OCI-LY7 (cell line): ENCODE measurements around the gene STEAP4. TPM values are rescaled to one million over a fixed set of nuclear protein-coding genes. Genes with fewer than 3 reads are reported as not detected.

Source experiments
- BruUV-seq: library from RNA; stranded (reverse); fragments of 400-500 nt; replicated peaks from 2 replicates; lab custom pipeline; 2021; lab: Mats Ljungman, UMichigan
- CTCF ChIA-PET: fragments of 300-600 bp; sonication (Branson Sonifier 250); formaldehyde crosslinking; loops from one replicate; lab custom pipeline; 2022; ENCODE audit warnings: antibody characterized with exemption; ENCODE audit not compliant: unreplicated experiment; lab: Charles Lee
- POLR2A ChIA-PET: fragments of 300-600 bp; sonication (Branson Sonifier 250); formaldehyde crosslinking; loops from one replicate; lab custom pipeline; 2022; ENCODE audit warnings: antibody characterized with exemption; lab: Charles Lee
- DNase-seq: peaks from one replicate; pipeline ENCODE4 v3.0.0-alpha.2; 2015; ENCODE audit warnings: low spot score
- H2AFZ ChIP-seq: fragments of 200-600 bp; sonication (generic), shearing (Covaris generic); 2 replicates; pipeline ENCODE4 v1.6.1; 2014; ENCODE audit warnings: mild to moderate bottlenecking, antibody characterized with exemption, low read length, moderate library complexity
- H3K27ac ChIP-seq: fragments of 200-600 bp; sonication (generic); 2 replicates; pipeline ENCODE4 v1.5.1; 2014; ENCODE audit warnings: mixed run types, low read depth, mild to moderate bottlenecking, moderate library complexity, low read length, inconsistent platforms; ENCODE audit not compliant: poor library complexity, severe bottlenecking
- H3K36me3 ChIP-seq: fragments of 200-600 bp; sonication (generic); 2 replicates; pipeline ENCODE4 v1.6.1; 2014; ENCODE audit warnings: mild to moderate bottlenecking, antibody characterized with exemption, low read length, moderate library complexity, mixed read lengths; ENCODE audit not compliant: insufficient read depth
- H3K4me1 ChIP-seq: fragments of 200-600 bp; sonication (generic); 2 replicates; pipeline ENCODE4 v1.5.1; 2014; ENCODE audit warnings: mild to moderate bottlenecking, low read length; ENCODE audit not compliant: insufficient read depth, poor library complexity, severe bottlenecking
- H3K4me2 ChIP-seq: fragments of 200-600 bp; sonication (generic); 2 replicates; pipeline ENCODE4 v1.6.1; 2014; ENCODE audit warnings: mild to moderate bottlenecking, low read length
- H3K4me3 ChIP-seq: fragments of 200-600 bp; sonication (generic); 2 replicates; pipeline ENCODE4 v1.5.1; 2014; ENCODE audit warnings: mild to moderate bottlenecking, low read depth, low read length; ENCODE audit not compliant: poor library complexity, severe bottlenecking
- H3K79me2 ChIP-seq: fragments of 200-600 bp; sonication (generic); 2 replicates; pipeline ENCODE4 v1.6.1; 2016; ENCODE audit warnings: low read depth, mild to moderate bottlenecking, low read length, moderate library complexity, mixed read lengths; ENCODE audit not compliant: insufficient read depth
- H3K9me2 ChIP-seq: fragments of 200-600 bp; sonication (generic); 2 replicates; pipeline ENCODE4 v1.6.1; 2016; ENCODE audit warnings: mild to moderate bottlenecking, low read length, mixed read lengths; ENCODE audit not compliant: insufficient read depth
- H3K9me3 ChIP-seq: fragments of 200-600 bp; sonication (generic); 2 replicates; pipeline ENCODE4 v1.6.1; 2014; ENCODE audit warnings: mild to moderate bottlenecking, mixed run types, low read length, mixed read lengths
- H4K20me1 ChIP-seq: fragments of 200-600 bp; sonication (generic); 2 replicates; pipeline ENCODE4 v1.6.1; 2014; ENCODE audit warnings: mild to moderate bottlenecking, antibody characterized with exemption, low read length, moderate library complexity, mixed read lengths; ENCODE audit not compliant: insufficient read depth
- EZH2phosphoT487 ChIP-seq: fragments of 200-600 bp; sonication (generic); IDR thresholded peaks from 2 replicates; pipeline ENCODE4 v1.6.1; 2018; ENCODE audit warnings: low read depth, borderline replicate concordance, mild to moderate bottlenecking, mixed run types, antibody characterized with exemption, low read length, moderate library complexity, mixed read lengths
- intact Hi-C: fragments of 100-400 bp; cut with micrococcal nuclease; formaldehyde crosslinking; loops from one replicate; pipeline ENCODE4 v1.10.0; 2022; ENCODE audit not compliant: unreplicated experiment
- total RNA-seq, 2 experiments: library from RNA; depleted of rRNA in 1 of 2; stranded (reverse); fragments of >200 nt in 1 of 2; shearing (Covaris generic) in 1 of 2; gene quantifications; 2 replicates each; pipeline ENCODE4 v1.2.3, GENCODE V29; 2014 to 2022
- TF ChIP-seq, protein P1 (sequence below): fragments of 200-600 bp; sonication (generic); conservative IDR thresholded peaks from 2 replicates; pipeline ENCODE4 v1.5.1; 2014; ENCODE audit warnings: mild to moderate bottlenecking, antibody characterized with exemption, low read length, moderate library complexity, mixed read lengths

Gene STEAP4
- total RNA-seq, 2 experiments from 2014 or later = not detected

DNA sequence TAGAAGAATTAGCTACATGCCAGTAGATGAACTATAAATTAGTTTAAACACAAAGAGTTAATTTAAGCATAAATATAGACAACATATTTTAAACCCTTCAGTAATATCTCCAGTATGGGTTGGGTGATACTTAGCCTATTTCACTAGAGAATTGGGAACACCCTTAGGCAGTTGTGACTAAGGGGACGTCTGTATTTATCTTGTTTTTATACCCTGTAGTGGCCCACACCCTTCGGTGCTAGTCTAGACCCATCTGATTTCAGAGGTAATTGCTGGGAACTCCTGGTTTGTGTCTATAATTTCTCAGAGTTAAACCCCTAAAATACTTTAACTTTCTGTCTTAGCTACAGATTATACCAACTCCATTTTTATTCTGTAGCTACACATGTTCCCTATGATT, 11.5 kb upstream of the STEAP4 start:
- DNase-seq = no peak
- no peaks in the 10 kb centered on the region for H3K9me3 ChIP-seq
- H3K4me2 ChIP-seq = no peak overlapping the region
- no peaks in the 10 kb centered on the region for H3K4me1 ChIP-seq
- POLR2A ChIA-PET = interaction anchor here (0.7 to 1.2 kb wide), 3 partner anchors 20 to 141 kb away, joined by 3 to 4 read pairs (median 4); no protein-coding TSS in a partner anchor
- no peak overlapping the region for H3K4me3 ChIP-seq
- CTCF ChIA-PET = no interaction called here
- intact Hi-C loops = no loop called here
- H3K27ac ChIP-seq = no peak overlapping the region
- TF ChIP-seq, protein P1, sequence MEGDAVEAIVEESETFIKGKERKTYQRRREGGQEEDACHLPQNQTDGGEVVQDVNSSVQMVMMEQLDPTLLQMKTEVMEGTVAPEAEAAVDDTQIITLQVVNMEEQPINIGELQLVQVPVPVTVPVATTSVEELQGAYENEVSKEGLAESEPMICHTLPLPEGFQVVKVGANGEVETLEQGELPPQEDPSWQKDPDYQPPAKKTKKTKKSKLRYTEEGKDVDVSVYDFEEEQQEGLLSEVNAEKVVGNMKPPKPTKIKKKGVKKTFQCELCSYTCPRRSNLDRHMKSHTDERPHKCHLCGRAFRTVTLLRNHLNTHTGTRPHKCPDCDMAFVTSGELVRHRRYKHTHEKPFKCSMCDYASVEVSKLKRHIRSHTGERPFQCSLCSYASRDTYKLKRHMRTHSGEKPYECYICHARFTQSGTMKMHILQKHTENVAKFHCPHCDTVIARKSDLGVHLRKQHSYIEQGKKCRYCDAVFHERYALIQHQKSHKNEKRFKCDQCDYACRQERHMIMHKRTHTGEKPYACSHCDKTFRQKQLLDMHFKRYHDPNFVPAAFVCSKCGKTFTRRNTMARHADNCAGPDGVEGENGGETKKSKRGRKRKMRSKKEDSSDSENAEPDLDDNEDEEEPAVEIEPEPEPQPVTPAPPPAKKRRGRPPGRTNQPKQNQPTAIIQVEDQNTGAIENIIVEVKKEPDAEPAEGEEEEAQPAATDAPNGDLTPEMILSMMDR = no peak
- no peak for TF ChIP-seq EZH2phosphoT487
- no peak overlapping the region for H2AFZ ChIP-seq
- no TSS peak for BruUV-seq
- H3K9me2 ChIP-seq = no peaks in the 10 kb centered on the region
- H3K79me2 ChIP-seq = no peaks in the 10 kb centered on the region
- H3K36me3 ChIP-seq = no peaks in the 10 kb centered on the region
- H4K20me1 ChIP-seq = no peaks in the 10 kb centered on the region

DNA sequence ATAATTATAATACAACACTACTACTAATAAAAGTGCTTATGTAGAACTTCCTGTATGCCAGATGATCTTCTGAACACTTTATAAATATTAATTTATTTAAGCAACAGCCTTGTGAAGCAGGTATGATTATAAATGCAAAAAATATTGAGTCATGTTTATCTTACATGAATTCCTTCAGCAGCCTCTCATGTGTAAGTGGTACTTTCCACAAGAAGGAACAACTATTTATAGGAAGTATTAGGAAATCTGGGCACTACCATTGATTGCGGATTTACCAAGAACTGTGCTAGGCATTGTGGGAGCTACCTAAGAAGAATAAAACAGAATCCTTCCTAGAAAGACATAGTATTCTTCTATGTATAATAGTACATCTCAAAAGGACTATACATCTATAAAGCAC, 10.7 kb upstream of the STEAP4 start:
- Histone ChIP-seq H3K9me3 (no peaks in the 10 kb centered on the region), H3K9me2 (no peaks in the 10 kb centered on the region), H3K4me3 (no peak overlapping the region), H3K79me2 (no peaks in the 10 kb centered on the region), H3K4me2 (no peak overlapping the region), H2AFZ (no peak overlapping the region), H3K27ac (no peak overlapping the region), H4K20me1 (no peaks in the 10 kb centered on the region), H3K36me3 (no peaks in the 10 kb centered on the region), H3K4me1 (no peaks in the 10 kb centered on the region)
- BruUV-seq = no TSS peak
- CTCF ChIA-PET = no interaction called here
- POLR2A ChIA-PET = interaction anchor here (1.2 kb wide), 1 partner anchor 19 kb away, joined by 4 read pairs; no protein-coding TSS in a partner anchor
- DNase-seq = no peak
- TF ChIP-seq, protein P1 = no peak
- no peak for TF ChIP-seq EZH2phosphoT487
- intact Hi-C loops = no loop called here

DNA sequence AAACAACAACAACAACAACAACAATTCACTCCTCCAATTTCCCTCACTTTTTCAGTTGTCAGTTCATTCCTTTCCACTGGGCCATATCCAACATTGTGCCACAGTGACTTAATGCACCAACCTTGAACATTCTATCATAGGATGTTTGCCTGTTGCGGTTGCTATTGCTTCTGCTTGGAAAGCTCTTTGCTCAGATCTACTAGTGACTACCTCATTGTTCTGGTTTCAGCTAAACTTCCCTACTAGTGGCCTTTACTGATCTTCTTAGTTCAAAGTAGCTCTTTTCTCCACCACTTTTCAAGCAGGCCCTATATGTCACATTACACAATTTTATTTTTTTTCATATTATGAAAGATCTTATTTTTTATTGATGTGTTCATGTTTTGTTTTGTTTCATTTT, 9.8 kb upstream of the STEAP4 start:
- intact Hi-C loops = no loop called here
- no peaks in the 10 kb centered on the region for H3K36me3 ChIP-seq
- ChIA-PET CTCF (no interaction called here), POLR2A (interaction anchor here (0.7 kb wide), 1 partner anchor 18 kb away, joined by 3 read pairs; no protein-coding TSS in a partner anchor)
- no peaks in the 10 kb centered on the region for H3K9me3 ChIP-seq
- no peaks in the 10 kb centered on the region for H4K20me1 ChIP-seq
- H2AFZ ChIP-seq = no peak overlapping the region
- no peaks in the 10 kb centered on the region for H3K9me2 ChIP-seq
- no peaks in the 10 kb centered on the region for H3K4me1 ChIP-seq
- no peak overlapping the region for H3K27ac ChIP-seq
- TF ChIP-seq, protein P1 = no peak
- TF ChIP-seq EZH2phosphoT487 = no peak
- no peaks in the 10 kb centered on the region for H3K79me2 ChIP-seq
- no peak for DNase-seq
- no TSS peak for BruUV-seq
- no peak overlapping the region for H3K4me2 ChIP-seq
- H3K4me3 ChIP-seq = no peak overlapping the region
